GM19193 (cell line): ENCODE measurements around the gene MRI1.

Source experiments
- POLR2A ChIP-seq: IDR thresholded peaks from 4 replicates; pipeline ENCODE4 v1.6.1; 2011; ENCODE audit not compliant: insufficient read depth, insufficient read length; ENCODE audit errors: extremely low read depth

Gene MRI1

GRCh38 chr19:13803038-13803437, 38.7 kb downstream of the MRI1 start:
- TF ChIP-seq POLR2A: no peak

GRCh38 chr19:13804830-13805683, 40.7 kb downstream of the MRI1 start:
- no peak for TF ChIP-seq POLR2A

GRCh38 chr19:13806728-13807127, 42.4 kb downstream of the MRI1 start:
- TF ChIP-seq POLR2A: no peak

- no peak for TF ChIP-seq POLR2A
Measured at GRCh38 chr19:13807421-13808021, 43.2 kb downstream of the MRI1 start.

GRCh38 chr19:13808856-13809255, 44.5 kb downstream of the MRI1 start:
- no peak for TF ChIP-seq POLR2A

- TF ChIP-seq POLR2A: no peak
Measured at GRCh38 chr19:13812544-13812943, 48.2 kb downstream of the MRI1 start.

- TF ChIP-seq POLR2A: no peak
Measured at GRCh38 chr19:13813147-13813546, 48.8 kb downstream of the MRI1 start.

GRCh38 chr19:13814550-13814949, 50.2 kb downstream of the MRI1 start:
- TF ChIP-seq POLR2A: no peak

- TF ChIP-seq POLR2A: no peak
Measured at GRCh38 chr19:13817018-13817614, 52.8 kb downstream of the MRI1 start.

- TF ChIP-seq POLR2A: no peak
Measured at GRCh38 chr19:13817615-13818371, 53.5 kb downstream of the MRI1 start.

- TF ChIP-seq POLR2A: no peak
Measured at GRCh38 chr19:13819238-13819637, 54.9 kb downstream of the MRI1 start.

- no peak for TF ChIP-seq POLR2A
Measured at GRCh38 chr19:13821292-13821691, 57.0 kb downstream of the MRI1 start.

GRCh38 chr19:13823256-13823655, 58.9 kb downstream of the MRI1 start:
- no peak for TF ChIP-seq POLR2A
